GM12878 (cell line): ENCODE results near the gene CPO.

Experiments
- NFYB ChIP-seq: IDR thresholded peaks from 2 replicates; pipeline ENCODE4 v1.6.1; 2011; ENCODE audit warnings: low read depth, mild to moderate bottlenecking, low read length, improper control_type of control experiment, moderate library complexity; ENCODE audit not compliant: insufficient read depth
- TF ChIP-seq, protein P1 (sequence below), 3 experiments: IDR thresholded peaks in 2 of 3; conservative IDR thresholded peaks in 1 of 3; 2 replicates each; pipeline ENCODE4 v1.5.1; 2011; ENCODE audit warnings: low read depth in 3 of 3, low read length in 3 of 3, mild to moderate bottlenecking in 3 of 3, control low read depth in 2 of 3, moderate library complexity in 2 of 3, inconsistent platforms in 1 of 3, mixed read lengths in 1 of 3; ENCODE audit not compliant: control insufficient read depth in 2 of 3, insufficient read depth in 1 of 3; ENCODE audit errors: extremely low read depth in 1 of 3

GRCh38 chr2:206968134-206969086 lies 29.1 kb downstream of the CPO start:
- TF ChIP-seq, protein P1, sequence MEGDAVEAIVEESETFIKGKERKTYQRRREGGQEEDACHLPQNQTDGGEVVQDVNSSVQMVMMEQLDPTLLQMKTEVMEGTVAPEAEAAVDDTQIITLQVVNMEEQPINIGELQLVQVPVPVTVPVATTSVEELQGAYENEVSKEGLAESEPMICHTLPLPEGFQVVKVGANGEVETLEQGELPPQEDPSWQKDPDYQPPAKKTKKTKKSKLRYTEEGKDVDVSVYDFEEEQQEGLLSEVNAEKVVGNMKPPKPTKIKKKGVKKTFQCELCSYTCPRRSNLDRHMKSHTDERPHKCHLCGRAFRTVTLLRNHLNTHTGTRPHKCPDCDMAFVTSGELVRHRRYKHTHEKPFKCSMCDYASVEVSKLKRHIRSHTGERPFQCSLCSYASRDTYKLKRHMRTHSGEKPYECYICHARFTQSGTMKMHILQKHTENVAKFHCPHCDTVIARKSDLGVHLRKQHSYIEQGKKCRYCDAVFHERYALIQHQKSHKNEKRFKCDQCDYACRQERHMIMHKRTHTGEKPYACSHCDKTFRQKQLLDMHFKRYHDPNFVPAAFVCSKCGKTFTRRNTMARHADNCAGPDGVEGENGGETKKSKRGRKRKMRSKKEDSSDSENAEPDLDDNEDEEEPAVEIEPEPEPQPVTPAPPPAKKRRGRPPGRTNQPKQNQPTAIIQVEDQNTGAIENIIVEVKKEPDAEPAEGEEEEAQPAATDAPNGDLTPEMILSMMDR (IDR thresholded peaks at IDR 0.05 in 2 of 3, conservative IDR thresholded peaks at IDR 0.05 in 1 of 3; ENCODE audit: control insufficient read depth in 2 of 3, extremely low read depth in 1 of 3, insufficient read depth in 1 of 3, low read depth in 3 of 3, low read length in 3 of 3), result no peak
- no peak for TF ChIP-seq NFYB
